BE2C (cell line): Measurements from ENCODE around the gene E2F8.

Experiments used
- DNase-seq: peaks from one replicate; pipeline ENCODE4 v3.0.0-alpha.2; 2020
- H3K27me3 ChIP-seq: fragments of 250-450 bp; sonication (Bioruptor Pico); 2 replicates; pipeline ENCODE4 v1.5.1; 2020; ENCODE audit warnings: mild to moderate bottlenecking
- H3K36me3 ChIP-seq: fragments of 250-450 bp; sonication (Bioruptor Pico); 2 replicates; pipeline ENCODE4 v1.5.1; 2020; ENCODE audit warnings: mild to moderate bottlenecking
- H3K4me1 ChIP-seq: fragments of 250-450 bp; sonication (Bioruptor Pico); 2 replicates; pipeline ENCODE4 v1.5.1; 2020
- H3K4me3 ChIP-seq: 2 replicates; pipeline ENCODE4 v1.5.1; 2011; ENCODE audit warnings: low read depth, low read length
- H3K9me3 ChIP-seq: fragments of 250-450 bp; sonication (Bioruptor Pico); 2 replicates; pipeline ENCODE4 v1.5.1; 2020
- TF ChIP-seq, protein P1 (sequence below): IDR thresholded peaks from 2 replicates; pipeline ENCODE4 v1.5.1; 2012; ENCODE audit warnings: mild to moderate bottlenecking, low read depth, low read length

E2F8 gene

DNA sequence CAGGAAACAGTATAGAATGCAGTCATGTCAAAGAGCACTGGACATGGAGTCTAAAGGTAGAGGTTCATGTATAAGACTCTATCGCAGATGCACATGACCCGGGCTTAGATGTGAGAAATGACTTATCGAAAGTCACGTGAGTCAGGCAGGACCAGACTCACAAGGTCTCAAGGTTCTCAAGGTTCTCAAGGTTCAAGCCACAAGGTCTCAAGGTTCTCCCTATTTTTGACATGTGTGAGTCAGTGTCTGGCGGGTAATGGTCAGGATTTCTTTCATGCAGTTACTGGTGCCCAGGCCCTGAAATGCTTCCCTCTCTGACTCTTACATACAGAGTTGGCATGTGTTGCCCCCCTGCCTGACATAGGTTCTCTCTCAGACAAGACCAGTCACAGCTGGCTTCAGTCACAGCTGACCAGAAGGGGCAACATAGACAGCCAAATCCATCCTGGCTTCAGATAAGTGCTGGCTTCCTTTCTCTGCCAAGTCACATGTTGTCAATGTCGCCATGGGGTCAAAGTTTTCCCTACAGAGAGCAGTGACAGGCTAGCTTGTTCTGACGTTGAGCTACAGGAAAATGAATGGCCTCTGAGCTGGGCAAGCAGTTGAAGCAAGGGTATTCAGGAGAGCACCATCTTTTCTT, 49.1 kb downstream of the E2F8 start:
- H3K4me1 ChIP-seq = no peaks in the 10 kb centered on the region
- TF ChIP-seq, protein P1, sequence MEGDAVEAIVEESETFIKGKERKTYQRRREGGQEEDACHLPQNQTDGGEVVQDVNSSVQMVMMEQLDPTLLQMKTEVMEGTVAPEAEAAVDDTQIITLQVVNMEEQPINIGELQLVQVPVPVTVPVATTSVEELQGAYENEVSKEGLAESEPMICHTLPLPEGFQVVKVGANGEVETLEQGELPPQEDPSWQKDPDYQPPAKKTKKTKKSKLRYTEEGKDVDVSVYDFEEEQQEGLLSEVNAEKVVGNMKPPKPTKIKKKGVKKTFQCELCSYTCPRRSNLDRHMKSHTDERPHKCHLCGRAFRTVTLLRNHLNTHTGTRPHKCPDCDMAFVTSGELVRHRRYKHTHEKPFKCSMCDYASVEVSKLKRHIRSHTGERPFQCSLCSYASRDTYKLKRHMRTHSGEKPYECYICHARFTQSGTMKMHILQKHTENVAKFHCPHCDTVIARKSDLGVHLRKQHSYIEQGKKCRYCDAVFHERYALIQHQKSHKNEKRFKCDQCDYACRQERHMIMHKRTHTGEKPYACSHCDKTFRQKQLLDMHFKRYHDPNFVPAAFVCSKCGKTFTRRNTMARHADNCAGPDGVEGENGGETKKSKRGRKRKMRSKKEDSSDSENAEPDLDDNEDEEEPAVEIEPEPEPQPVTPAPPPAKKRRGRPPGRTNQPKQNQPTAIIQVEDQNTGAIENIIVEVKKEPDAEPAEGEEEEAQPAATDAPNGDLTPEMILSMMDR = no peak
- DNase-seq = no peak
- H3K36me3 ChIP-seq = no peaks in the 10 kb centered on the region
- H3K4me3 ChIP-seq = no peak overlapping the region
- H3K27me3 ChIP-seq = no peaks in the 10 kb centered on the region
- H3K9me3 ChIP-seq = no peaks in the 10 kb centered on the region

DNA sequence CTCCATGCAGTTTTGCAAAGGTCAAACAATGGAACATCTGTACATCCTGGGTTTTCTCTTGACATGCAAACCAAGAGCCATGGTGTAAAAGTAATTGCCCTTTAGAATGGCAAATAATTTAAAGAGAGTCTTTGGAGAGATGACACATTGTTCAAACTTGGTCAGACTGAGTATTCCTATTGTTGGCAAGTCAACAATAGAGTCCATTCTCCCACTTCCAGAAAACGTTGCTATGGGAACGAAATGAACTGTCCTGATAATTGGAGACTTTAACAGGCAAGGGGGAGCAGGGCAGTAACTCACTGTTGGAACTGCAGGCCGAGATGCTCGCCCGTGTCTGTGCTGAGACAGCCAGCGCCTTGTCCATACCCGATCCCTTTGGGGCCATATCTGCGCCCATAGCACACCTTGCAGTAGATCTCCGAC, 52.9 kb downstream of the E2F8 start:
- TF ChIP-seq, protein P1 = no peak
- Histone ChIP-seq H3K9me3 (no peaks in the 10 kb centered on the region), H3K4me1 (no peaks in the 10 kb centered on the region), H3K36me3 (no peaks in the 10 kb centered on the region), H3K27me3 (no peaks in the 10 kb centered on the region), H3K4me3 (no peak overlapping the region)
- DNase-seq = no peak

DNA sequence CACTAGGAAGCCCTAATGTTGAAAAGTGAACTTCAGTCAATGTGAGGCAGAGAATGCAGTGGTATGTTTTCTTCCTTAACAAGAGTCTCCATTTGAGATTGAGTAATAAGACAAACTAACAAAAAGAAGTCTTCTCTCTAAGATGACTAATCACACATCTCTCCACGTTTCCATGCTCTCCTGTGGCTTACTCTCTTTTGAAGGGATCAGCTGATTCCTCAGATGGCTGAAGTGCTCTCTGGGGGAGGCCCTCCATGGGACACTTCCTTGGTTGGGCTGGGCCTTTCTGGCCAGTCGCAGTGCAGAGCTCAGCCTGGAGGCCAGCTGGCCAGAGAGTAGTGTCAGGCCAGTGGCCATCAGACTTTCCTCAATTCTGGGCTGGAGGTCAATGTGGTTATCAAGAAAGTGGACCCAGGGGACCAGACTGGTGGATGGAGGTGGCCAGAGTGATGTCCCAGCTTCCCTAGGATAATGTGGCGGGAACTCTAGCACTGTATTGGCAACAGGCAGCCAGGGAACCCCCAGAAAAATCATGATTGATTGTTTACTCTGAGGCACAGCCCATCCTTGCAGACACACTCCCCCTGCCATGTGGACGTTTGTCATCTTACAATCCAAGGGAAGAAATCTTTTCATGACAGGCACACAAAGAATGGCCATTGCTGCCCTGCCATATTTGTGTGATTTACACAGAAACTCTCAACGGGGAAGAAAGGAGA, 53.5 kb downstream of the E2F8 start:
- H3K27me3 ChIP-seq = no peaks in the 10 kb centered on the region
- no peaks in the 10 kb centered on the region for H3K4me1 ChIP-seq
- TF ChIP-seq, protein P1 = no peak
- no peak for DNase-seq
- no peaks in the 10 kb centered on the region for H3K36me3 ChIP-seq
- H3K9me3 ChIP-seq = no peaks in the 10 kb centered on the region
- no peak overlapping the region for H3K4me3 ChIP-seq

DNA sequence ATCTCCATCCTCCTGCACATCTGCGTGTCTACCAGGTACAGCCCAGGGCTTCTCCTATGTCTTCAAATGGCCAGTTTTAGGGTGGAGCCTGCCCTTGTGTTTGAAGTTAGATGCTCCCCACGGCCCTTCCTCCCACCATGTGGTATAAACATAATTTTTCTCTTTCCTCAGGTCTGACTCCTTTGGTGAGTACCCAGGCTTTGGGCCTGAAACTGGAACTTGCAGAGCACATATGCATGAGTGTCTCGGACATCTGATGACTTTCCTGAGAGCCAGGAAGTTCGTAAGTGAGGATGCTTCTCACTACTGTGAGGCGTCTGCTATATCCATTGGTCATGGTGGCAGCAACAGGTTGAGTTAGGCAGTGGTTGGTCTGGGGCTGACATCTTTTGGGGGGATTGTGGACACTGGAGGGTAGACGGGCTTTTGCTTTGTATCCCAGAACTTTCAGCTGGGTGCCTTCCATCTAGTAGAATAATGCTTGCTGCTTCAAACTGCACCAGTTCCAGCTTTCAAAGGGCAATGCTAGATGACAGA, 55.2 kb downstream of the E2F8 start:
- H3K9me3 ChIP-seq = no peaks in the 10 kb centered on the region
- no peak for DNase-seq
- no peaks in the 10 kb centered on the region for H3K4me1 ChIP-seq
- H3K4me3 ChIP-seq = no peak overlapping the region
- TF ChIP-seq, protein P1 = no peak
- H3K36me3 ChIP-seq = no peaks in the 10 kb centered on the region
- no peaks in the 10 kb centered on the region for H3K27me3 ChIP-seq

DNA sequence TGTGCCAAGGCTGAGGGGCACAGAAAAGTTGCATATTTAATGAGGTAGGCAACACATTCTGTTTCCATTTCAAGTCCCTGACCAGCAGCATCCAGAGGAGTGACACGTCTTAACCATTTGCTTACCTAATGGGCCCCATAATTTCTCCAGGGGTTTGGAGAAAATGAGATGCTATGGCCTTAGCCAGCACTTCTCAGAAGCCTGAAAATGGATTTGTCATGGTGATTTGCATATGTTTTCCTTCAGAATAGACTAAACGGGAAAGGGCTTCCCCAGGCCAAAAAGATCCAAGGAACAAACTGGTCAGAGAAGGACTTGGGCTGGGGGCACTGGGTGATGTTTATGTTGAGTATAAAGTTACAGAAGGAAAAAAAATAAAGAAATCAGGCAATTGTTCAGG, 55.7 kb downstream of the E2F8 start:
- H3K9me3 ChIP-seq = no peaks in the 10 kb centered on the region
- DNase-seq = no peak
- no peaks in the 10 kb centered on the region for H3K36me3 ChIP-seq
- TF ChIP-seq, protein P1 = no peak
- H3K4me3 ChIP-seq = no peak overlapping the region
- H3K4me1 ChIP-seq = no peaks in the 10 kb centered on the region
- no peaks in the 10 kb centered on the region for H3K27me3 ChIP-seq

DNA sequence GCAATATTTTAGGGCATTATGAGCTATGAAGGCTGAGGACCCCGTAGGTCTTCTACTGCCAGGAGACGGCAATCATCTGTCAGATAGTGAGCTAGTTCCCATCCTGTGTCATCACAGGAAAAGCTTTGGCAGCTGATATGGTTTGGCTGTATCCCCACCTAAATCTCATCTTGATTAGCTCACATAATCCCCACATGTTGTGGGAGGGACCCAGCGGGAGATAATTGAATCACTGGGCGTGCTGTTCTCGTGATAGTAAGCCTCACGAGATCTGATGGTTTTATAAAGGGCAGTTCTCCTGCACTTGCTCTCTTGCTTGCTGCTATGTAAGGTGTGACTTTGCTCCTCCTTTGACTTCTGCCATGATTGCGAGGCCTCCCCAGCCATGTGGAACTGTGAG, 57.1 kb downstream of the E2F8 start:
- TF ChIP-seq, protein P1 = no peak
- DNase-seq = no peak
- Histone ChIP-seq H3K27me3 (no peaks in the 10 kb centered on the region), H3K9me3 (no peaks in the 10 kb centered on the region), H3K36me3 (no peaks in the 10 kb centered on the region), H3K4me1 (no peaks in the 10 kb centered on the region), H3K4me3 (no peak overlapping the region)
